Testis (tissue), 3 donors: ENCODE results near the gene MACROH2A1. TPM values are rescaled to one million over a fixed set of nuclear protein-coding genes. Genes with fewer than 3 reads are reported as not detected.

Experiments used
- DNase-seq: peaks from one replicate; pipeline ENCODE4 v3.0.0-alpha.2; 2019
- H3K27ac ChIP-seq, 2 donors: fragments of 200-600 bp; sonication (generic); one replicate each; pipeline ENCODE4 v1.5.1; 2019
- H3K27me3 ChIP-seq: fragments of 200-600 bp; sonication (generic); one replicate; pipeline ENCODE4 v1.5.1; 2019
- H3K36me3 ChIP-seq: fragments of 200-600 bp; sonication (generic); one replicate; pipeline ENCODE4 v1.5.1; 2017; ENCODE audit warnings: low read depth; ENCODE audit errors: missing control alignments
- H3K4me1 ChIP-seq: fragments of 200-600 bp; sonication (generic); one replicate; pipeline ENCODE4 v1.5.1; 2019
- H3K4me3 ChIP-seq, 2 donors: fragments of 200-600 bp; sonication (generic); one replicate each; pipeline ENCODE4 v1.5.1; 2017 to 2019
- H3K9me3 ChIP-seq: fragments of 200-600 bp; sonication (generic); one replicate; pipeline ENCODE4 v1.5.1; 2017
- CTCF ChIP-seq, 3 experiments: fragments of 450-650 bp in 2 of 3; fragments of 200-600 bp in 1 of 3; sonication (generic) in 1 of 3; IDR thresholded peaks; one replicate each; pipeline ENCODE4 v1.5.1; 2016 to 2019; ENCODE audit warnings: antibody characterized with exemption in 3 of 3, mild to moderate bottlenecking in 2 of 3, moderate library complexity in 1 of 3
- POLR2A ChIP-seq: fragments of 450-650 bp; IDR thresholded peaks from one replicate; pipeline ENCODE4 v1.6.1; 2017; ENCODE audit warnings: antibody characterized with exemption, mild to moderate bottlenecking, moderate library complexity
- WGBS, 2 donors: methylation state at CpG; one replicate each; pipeline ENCODE4 v1.1.5; 2018; 5-methylcytosine and 5-hydroxymethylcytosine counted together
- intact Hi-C: fragments of 100-400 bp; cut with DNase I; formaldehyde crosslinking; loops from one replicate; pipeline ENCODE4 v1.15.1; 2023; ENCODE audit warnings: low total_unique reads
- polyA plus RNA-seq: library from polyadenylated mRNA; stranded (reverse); fragments of 350-450 nt; fragmentation: Illumina TruSeq; extraction: RNeasy Lipid Tissue Mini Kit (QIAGEN cat#74804); gene quantifications from one replicate; pipeline ENCODE4 v1.2.3, GENCODE V29; 2014; ENCODE audit warnings: low read depth, low replicate concordance; ENCODE audit not compliant: insufficient read depth
- total RNA-seq, 2 donors: library from RNA; depleted of rRNA; stranded (reverse); fragments of >200 nt; gene quantifications; one replicate each; pipeline ENCODE4 v1.2.3, GENCODE V29; 2016

The MACROH2A1 gene
- total and polyA plus RNA-seq, 3 donors from 2014 or later = 92.9 to 191 (median 178) TPM

- no peak overlapping the region for H3K27ac ChIP-seq
- H3K4me3 ChIP-seq = no peak overlapping the region
- WGBS, 2 donors = 87 to 92% methylated on average over 9 of the region's 9 CpGs
- TF ChIP-seq POLR2A (no peak), CTCF (IDR thresholded peaks at IDR 0.05) (no peak)
- H3K4me1 ChIP-seq = no peaks in the 10 kb centered on the region
- H3K27me3 ChIP-seq = no peaks in the 10 kb centered on the region
- H3K9me3 ChIP-seq = no peaks in the 10 kb centered on the region
- intact Hi-C loops = no loop called here
- no peaks in the 10 kb centered on the region for H3K36me3 ChIP-seq
- no peak for DNase-seq
These were observed 47.2 kb upstream of the MACROH2A1 start for GRCh38 chr5:135446206-135446605.

GRCh38 chr5:135445306-135445985 is 46.4 kb upstream of the MACROH2A1 start:
- H3K36me3 ChIP-seq = no peaks in the 10 kb centered on the region
- no peaks in the 10 kb centered on the region for H3K27me3 ChIP-seq
- 85 to 98% methylated on average over 8 to 14 of the region's 14 CpGs for WGBS, 2 donors
- intact Hi-C loops = no loop called here
- H3K27ac ChIP-seq = no peak overlapping the region
- H3K9me3 ChIP-seq = no peaks in the 10 kb centered on the region
- DNase-seq = no peak
- H3K4me1 ChIP-seq = no peaks in the 10 kb centered on the region
- TF ChIP-seq POLR2A (no peak), CTCF (IDR thresholded peaks at IDR 0.05) (no peak)
- no peak overlapping the region for H3K4me3 ChIP-seq

- WGBS, 2 donors = 87 to 92% methylated on average over 6 of the region's 6 CpGs
- no peak overlapping the region for H3K27ac ChIP-seq
- TF ChIP-seq CTCF (IDR thresholded peaks at IDR 0.05) = no peak
- TF ChIP-seq POLR2A = no peak
- no peaks in the 10 kb centered on the region for H3K36me3 ChIP-seq
- H3K9me3 ChIP-seq = no peaks in the 10 kb centered on the region
- no peaks in the 10 kb centered on the region for H3K27me3 ChIP-seq
- intact Hi-C loops = no loop called here
- H3K4me1 ChIP-seq = no peaks in the 10 kb centered on the region
- no peak overlapping the region for H3K4me3 ChIP-seq
- DNase-seq = no peak
These were observed 45.9 kb upstream of the MACROH2A1 start for GRCh38 chr5:135444881-135445280.

GRCh38 chr5:135444360-135444759 is 45.3 kb upstream of the MACROH2A1 start:
- Histone ChIP-seq H3K27me3 (no peaks in the 10 kb centered on the region), H3K9me3 (no peaks in the 10 kb centered on the region), H3K36me3 (no peaks in the 10 kb centered on the region), H3K4me3 (no peak overlapping the region), H3K4me1 (peaks cover 3% of the 10 kb centered on the region), H3K27ac (no peak overlapping the region)
- intact Hi-C loops = no loop called here
- TF ChIP-seq POLR2A = no peak
- TF ChIP-seq CTCF (IDR thresholded peaks at IDR 0.05) = no peak
- 83 to 92% methylated on average over 13 of the region's 13 CpGs for WGBS, 2 donors
- DNase-seq = no peak
